PFSK-1 (cell line): Measurements from ENCODE around the gene CCDC158.

Experiments used
- FOXP2 ChIP-seq: optimal IDR thresholded peaks from 2 replicates; pipeline ENCODE3; 2011; ENCODE audit warnings: borderline replicate concordance, control low read depth, inconsistent platforms; ENCODE audit not compliant: insufficient read depth; ENCODE audit errors: extremely low read length, extremely low read depth
- POLR2AphosphoS5 ChIP-seq: IDR thresholded peaks from 2 replicates; pipeline ENCODE4 v1.6.1; 2012; ENCODE audit warnings: low read depth, mild to moderate bottlenecking, control low read depth, low read length, moderate library complexity
- REST ChIP-seq, 2 experiments: IDR thresholded peaks; 2 replicates each; pipeline versions ENCODE4 v1.6.1 to v1.8.0; 2011 to 2012; ENCODE audit warnings: low read depth in 2 of 2, low read length in 2 of 2, control low read depth in 1 of 2, inconsistent platforms in 1 of 2, mild to moderate bottlenecking in 1 of 2, moderate library complexity in 1 of 2; ENCODE audit not compliant: insufficient read depth in 1 of 2
- SIN3A ChIP-seq: IDR thresholded peaks from 2 replicates; pipeline ENCODE4 v1.6.1; 2012; ENCODE audit warnings: mild to moderate bottlenecking, low read length, moderate library complexity, borderline replicate concordance; ENCODE audit not compliant: insufficient read depth
- TAF1 ChIP-seq: IDR thresholded peaks from 2 replicates; pipeline ENCODE4 v1.6.1; 2012; ENCODE audit warnings: low read length, control low read depth, borderline replicate concordance; ENCODE audit not compliant: insufficient read depth

The CCDC158 gene

GRCh38 chr4:76277667-76278066 is 143.3 kb downstream of the CCDC158 start:
- TF ChIP-seq SIN3A (no peak), FOXP2 (no peak), REST (IDR thresholded peaks at IDR 0.05; ENCODE audit: insufficient read depth in 1 of 2, low read depth in 2 of 2, low read length in 2 of 2) (no peak)

- TF ChIP-seq SIN3A = no peak
These were observed 144.1 kb downstream of the CCDC158 start for GRCh38 chr4:76276813-76277212.

- no peak for TF ChIP-seq TAF1
- no peak for TF ChIP-seq REST (IDR thresholded peaks at IDR 0.05; ENCODE audit: insufficient read depth in 1 of 2, low read depth in 2 of 2, low read length in 2 of 2)
These were observed 145.3 kb downstream of the CCDC158 start for GRCh38 chr4:76275486-76276124.

- TF ChIP-seq TAF1 = no peak
- TF ChIP-seq SIN3A = no peak
- TF ChIP-seq REST (IDR thresholded peaks at IDR 0.05; ENCODE audit: insufficient read depth in 1 of 2, low read depth in 2 of 2, low read length in 2 of 2) = no peak
- TF ChIP-seq POLR2AphosphoS5 = no peak
- no peak for TF ChIP-seq FOXP2
These were observed 147.9 kb downstream of the CCDC158 start for GRCh38 chr4:76272999-76273398.

GRCh38 chr4:76272582-76272981 is 148.4 kb downstream of the CCDC158 start:
- TF ChIP-seq POLR2AphosphoS5 (no peak), SIN3A (no peak), FOXP2 (no peak), TAF1 (no peak), REST (IDR thresholded peaks at IDR 0.05; ENCODE audit: insufficient read depth in 1 of 2, low read depth in 2 of 2, low read length in 2 of 2) (no peak)
